HG03457 (cell line): Measurements from ENCODE around the gene ORMDL2.

Source experiments
- ATAC-seq: cut with Tn5 transposase; IDR thresholded peaks from one replicate; pipeline ENCODE4 v1.9.1; 2021; ENCODE audit warnings: moderate number of reproducible peaks; ENCODE audit not compliant: unreplicated experiment

Gene ORMDL2

GRCh38 chr12:55817345-55818139, at the start of gene ORMDL2, which contains the start of gene SARNP:
Gene ORMDL2, plus strand, starts transcription at chr12:55818041. Its CDS starts 959 bp downstream, at chr12:55819000.
Gene SARNP, minus strand, starts transcription at chr12:55817724. Its CDS starts 23 bp downstream, at chr12:55817701.
- peak; percentile 95 for ATAC-seq

- no peak for ATAC-seq
Measured at GRCh38 chr12:55771736-55772135, 46.1 kb upstream of the ORMDL2 start.

- ATAC-seq = no peak
Measured at GRCh38 chr12:55777856-55778255, 40.0 kb upstream of the ORMDL2 start.

- no peak for ATAC-seq
Measured at GRCh38 chr12:55780685-55781084, 37.2 kb upstream of the ORMDL2 start.

GRCh38 chr12:55788546-55788945, 29.3 kb upstream of the ORMDL2 start:
- ATAC-seq = no peak

- no peak for ATAC-seq
Measured at GRCh38 chr12:55789171-55789570, 28.7 kb upstream of the ORMDL2 start.

GRCh38 chr12:55789893-55790292, 27.9 kb upstream of the ORMDL2 start:
- ATAC-seq = no peak

- ATAC-seq = no peak
Measured at GRCh38 chr12:55795950-55796349, 21.9 kb upstream of the ORMDL2 start.

- ATAC-seq = no peak
Measured at GRCh38 chr12:55797068-55797467, 20.8 kb upstream of the ORMDL2 start.

- ATAC-seq = no peak
Measured at GRCh38 chr12:55797550-55797949, 20.3 kb upstream of the ORMDL2 start.

GRCh38 chr12:55806982-55807381, 10.9 kb upstream of the ORMDL2 start:
- ATAC-seq = no peak

- ATAC-seq = no peak
Measured at GRCh38 chr12:55809274-55809673, 8.6 kb upstream of the ORMDL2 start.

GRCh38 chr12:55812088-55812487, 5.8 kb upstream of the ORMDL2 start:
- no peak for ATAC-seq

GRCh38 chr12:55814257-55814656, 3.6 kb upstream of the ORMDL2 start:
- no peak for ATAC-seq

GRCh38 chr12:55815473-55815872, 2.4 kb upstream of the ORMDL2 start:
- ATAC-seq = no peak

GRCh38 chr12:55816881-55817344, 928 bp upstream of the ORMDL2 start:
- no peak for ATAC-seq

GRCh38 chr12:55818140-55818728, 393 bp downstream of the ORMDL2 start:
- ATAC-seq = peak; percentile 15

- ATAC-seq = no peak
Measured at GRCh38 chr12:55818886-55819285, 1.0 kb downstream of the ORMDL2 start.

- ATAC-seq = no peak
Measured at GRCh38 chr12:55820679-55821078, 2.8 kb downstream of the ORMDL2 start.

GRCh38 chr12:55822228-55822627, 4.4 kb downstream of the ORMDL2 start:
- no peak for ATAC-seq

GRCh38 chr12:55823419-55823818, 5.6 kb downstream of the ORMDL2 start:
- ATAC-seq = no peak

GRCh38 chr12:55824726-55825125, 6.9 kb downstream of the ORMDL2 start:
- no peak for ATAC-seq
